OCI-LY1 (cell line): ENCODE measurements around the gene TARS3.

Source experiments
- CTCF ChIP-seq: fragments of 200-600 bp; sonication (generic), shearing (Covaris generic); IDR thresholded peaks from 2 replicates; pipeline ENCODE4 v1.5.1; 2017; ENCODE audit warnings: mild to moderate bottlenecking, antibody characterized with exemption, low read length, moderate library complexity, mixed read lengths
- EZH2 ChIP-seq: fragments of 200-600 bp; sonication (generic), shearing (Covaris generic); IDR thresholded peaks from 2 replicates; pipeline ENCODE4 v1.8.0; 2017; ENCODE audit warnings: borderline replicate concordance, mixed run types, mild to moderate bottlenecking, antibody characterized with exemption, low read length, moderate library complexity, mixed read lengths

GRCh38 chr15:101710806-101711205 is 13.5 kb downstream of the TARS3 start:
- TF ChIP-seq CTCF (no peak), EZH2 (no peak)
